HG03571 (cell line): Measurements from ENCODE around the gene PREX1.
"Not testable (repeated sequence)": the region's sequence is repeated elsewhere in the genome, so short reads cannot be mapped to it uniquely, and the experiment has no call there.

Experiments used
- ATAC-seq: cut with Tn5 transposase; IDR thresholded peaks from one replicate; pipeline ENCODE4 v1.9.1; 2021; ENCODE audit not compliant: unreplicated experiment

PREX1 gene

DNA sequence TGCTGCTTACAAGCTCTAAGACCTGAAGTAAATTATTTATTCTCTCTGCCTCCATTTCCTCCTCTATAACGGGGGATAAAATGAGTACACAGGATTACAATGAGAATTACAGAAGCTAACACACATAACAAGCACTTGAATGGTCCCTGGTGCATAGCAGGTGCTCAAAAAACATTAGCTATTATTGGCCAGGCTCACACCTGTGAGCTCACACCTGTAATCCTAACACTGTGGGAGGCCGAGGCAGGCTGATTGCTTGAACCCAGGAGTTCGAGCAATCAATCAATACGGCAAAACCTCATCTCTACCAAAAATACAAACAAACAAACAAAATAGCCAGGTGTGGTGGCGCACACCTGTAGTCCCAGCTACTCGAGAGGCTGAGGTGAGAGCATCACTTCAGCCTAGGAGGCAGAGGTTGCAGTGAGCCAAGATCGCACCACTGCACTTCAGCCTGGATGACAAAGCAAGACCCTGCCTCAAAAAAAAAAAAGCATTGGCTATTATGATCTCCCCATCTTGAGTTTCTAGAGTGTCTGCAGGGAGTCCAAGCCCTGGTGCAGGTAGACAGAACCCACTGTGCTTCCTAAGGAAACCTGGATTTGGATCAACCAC lies 68.1 kb downstream of the PREX1 start:
- no peak for ATAC-seq

DNA sequence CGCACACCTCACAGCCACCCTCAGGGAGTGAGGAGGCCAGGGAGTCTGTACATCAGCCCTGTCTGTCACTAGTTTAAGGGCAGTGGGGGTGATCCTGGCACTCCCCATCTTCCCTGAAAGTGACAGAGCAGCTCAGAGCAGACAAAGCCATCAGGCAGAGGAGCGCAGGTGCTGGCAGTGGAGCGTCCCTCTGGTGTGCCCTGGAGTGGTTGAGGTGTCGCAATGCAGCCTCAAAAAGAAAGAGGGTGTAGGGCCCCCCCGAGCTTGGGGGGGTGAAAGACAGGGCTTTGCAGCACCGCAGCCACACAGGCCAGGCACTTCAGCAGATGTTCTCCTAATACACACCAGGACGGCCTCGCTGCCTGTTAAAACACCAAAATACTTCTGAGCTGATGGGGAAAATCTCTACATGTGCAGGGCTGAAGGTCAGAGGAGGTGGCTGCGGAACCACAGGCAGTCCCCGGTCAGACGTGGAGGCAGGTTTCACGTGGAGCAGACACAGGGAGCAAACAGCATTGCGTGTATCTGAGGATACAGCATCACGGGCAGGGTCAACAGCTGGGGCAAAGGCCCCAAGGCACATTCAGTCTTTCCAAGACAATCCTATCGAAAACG lies 69.5 kb downstream of the PREX1 start:
- no peak for ATAC-seq

DNA sequence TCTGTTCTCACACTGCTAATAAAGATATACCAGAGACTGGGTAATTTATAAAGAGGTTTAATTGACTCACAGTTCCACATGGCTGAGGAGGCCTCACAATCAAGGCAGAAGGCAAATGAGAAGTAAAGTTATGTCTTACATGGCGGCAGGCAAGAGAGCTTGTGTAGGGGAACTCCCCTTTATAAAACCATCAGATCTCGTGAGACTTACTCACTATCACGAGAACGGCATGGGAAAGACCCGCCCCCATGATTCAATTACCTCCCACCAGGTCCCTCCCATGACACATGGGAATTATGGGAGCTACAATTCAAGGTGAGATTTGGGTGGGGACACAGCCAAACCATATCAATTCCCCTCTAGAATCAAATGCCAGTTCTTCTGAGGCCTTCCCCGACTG lies 71.0 kb downstream of the PREX1 start:
- ATAC-seq: not testable (repeated sequence)

DNA sequence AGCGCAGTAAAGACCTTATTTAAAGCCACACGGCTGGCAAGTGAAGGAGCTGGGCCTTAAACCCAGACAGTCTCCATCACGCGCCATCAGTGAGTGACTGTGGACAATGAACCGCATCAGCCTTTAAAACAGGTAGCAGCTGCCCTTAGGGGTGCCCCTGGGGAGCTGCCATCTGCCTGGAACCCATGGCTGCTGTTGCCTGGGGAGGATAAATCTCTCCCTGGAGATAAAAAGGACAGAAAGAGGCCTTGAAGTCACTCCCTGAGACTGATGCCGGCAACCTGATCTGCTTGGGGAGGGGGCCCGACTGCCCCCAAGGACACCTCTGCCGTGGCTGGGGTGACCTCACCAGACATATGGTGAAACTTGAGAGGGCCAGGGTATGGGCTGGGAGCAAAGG lies 73.5 kb downstream of the PREX1 start:
- ATAC-seq: no peak

DNA sequence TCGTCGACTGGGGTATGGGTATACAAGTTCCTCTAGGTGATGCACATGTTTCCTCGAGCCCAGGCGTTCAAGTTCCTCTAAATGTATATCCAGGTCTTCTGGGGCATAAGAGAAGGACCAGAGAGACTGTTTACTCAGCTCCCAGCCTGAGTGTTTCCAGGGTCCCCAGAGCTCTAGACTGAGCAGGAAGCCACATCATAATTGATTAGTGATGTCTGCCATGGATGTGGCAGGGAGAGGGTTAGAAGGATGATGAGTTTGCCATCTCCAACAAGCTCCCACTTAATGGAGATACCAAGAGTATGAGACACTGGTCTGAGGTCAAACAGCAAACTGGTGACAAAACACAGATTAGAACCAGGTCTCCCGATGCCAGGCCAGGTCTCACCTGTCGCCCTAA lies 74.8 kb downstream of the PREX1 start:
- no peak for ATAC-seq

DNA sequence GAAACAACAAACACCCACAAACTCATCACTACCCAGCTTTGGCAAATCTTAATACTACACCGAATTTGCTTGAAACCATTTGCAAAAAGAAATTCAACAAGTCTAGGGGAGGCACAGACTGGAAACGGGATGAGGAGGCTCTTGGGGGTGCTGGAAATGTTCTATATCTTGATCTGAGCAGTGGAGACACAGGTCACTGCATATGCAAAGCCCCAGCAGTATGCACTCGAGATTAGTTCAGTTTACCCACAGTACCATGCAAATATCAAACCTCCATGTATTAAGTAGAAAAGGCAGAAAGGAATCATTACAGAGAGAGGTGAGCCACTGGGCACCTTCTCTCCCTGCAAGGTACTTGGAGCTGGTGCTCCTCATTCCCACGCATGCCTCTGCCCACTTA lies 75.9 kb downstream of the PREX1 start:
- no peak for ATAC-seq

DNA sequence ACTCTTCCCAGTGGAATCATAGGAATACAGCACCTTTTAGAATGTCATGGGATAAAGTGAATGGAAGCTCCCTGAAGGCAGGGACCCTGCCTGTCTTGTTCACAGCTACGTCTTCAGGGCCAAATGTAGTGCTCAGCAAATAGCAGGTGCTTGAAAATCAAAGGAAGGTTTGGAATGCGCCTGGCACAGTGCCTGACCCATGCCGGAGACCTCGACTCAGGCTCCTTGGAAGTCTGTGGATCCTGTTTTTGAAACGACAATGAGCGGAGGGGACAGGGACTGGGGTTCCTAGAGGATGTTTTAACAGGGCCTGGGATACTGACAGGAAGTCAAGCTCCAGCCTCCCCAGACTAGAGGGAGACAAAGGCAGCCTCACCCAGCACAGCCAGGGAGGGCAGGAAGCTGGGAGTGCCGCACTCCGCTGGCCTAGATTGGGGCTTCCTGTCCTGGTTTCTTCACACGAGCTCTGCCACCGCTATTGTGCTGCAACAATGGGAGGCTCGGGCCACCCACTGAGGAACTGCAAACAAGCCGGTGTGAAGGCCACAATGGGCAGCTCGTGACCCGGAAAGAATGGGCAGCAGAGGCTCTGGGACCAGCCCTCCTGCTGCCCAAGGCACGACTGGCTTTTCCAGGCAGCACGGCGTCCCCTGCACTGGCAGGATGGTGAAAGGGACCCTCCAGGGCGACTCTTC lies 76.7 kb downstream of the PREX1 start:
- ATAC-seq: no peak

DNA sequence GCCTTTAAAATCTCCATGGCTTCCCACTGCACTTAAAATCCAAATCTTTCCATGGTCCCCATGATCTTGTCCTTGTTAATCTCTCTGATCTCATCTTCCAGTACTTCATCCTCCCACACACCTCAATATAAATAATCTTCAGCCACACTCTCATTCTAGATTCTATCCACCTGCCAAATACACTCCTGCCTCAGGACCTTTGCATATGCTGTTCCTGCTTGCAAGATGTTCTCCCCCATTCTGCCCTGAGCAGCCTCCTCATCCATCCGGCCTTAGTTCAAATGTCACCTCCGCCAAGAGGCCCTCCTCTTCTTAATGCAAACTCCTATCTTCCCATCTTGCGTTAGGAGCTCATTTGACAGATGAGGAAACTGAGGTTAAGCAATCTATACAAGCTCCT lies 77.4 kb downstream of the PREX1 start:
- ATAC-seq: no peak

DNA sequence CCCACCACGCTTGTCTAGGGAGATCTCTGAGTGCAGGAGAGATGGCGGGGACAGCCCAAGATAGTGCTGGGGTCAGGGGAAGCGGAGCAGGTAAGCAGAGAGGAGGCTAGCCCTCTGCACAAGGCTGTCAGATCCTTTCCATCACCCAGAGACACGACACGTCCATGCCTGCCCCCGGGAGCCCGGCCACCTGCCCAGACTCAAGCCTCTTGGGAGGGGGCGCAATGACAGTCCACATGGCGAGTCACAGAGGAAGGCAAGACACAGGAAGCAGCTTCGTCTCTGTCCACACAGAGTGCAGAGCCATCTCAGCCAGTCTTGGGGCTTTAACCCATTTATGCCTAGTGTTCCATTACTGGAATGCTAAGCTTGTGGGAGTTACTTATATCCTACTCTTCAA lies 78.4 kb downstream of the PREX1 start:
- ATAC-seq: no peak

DNA sequence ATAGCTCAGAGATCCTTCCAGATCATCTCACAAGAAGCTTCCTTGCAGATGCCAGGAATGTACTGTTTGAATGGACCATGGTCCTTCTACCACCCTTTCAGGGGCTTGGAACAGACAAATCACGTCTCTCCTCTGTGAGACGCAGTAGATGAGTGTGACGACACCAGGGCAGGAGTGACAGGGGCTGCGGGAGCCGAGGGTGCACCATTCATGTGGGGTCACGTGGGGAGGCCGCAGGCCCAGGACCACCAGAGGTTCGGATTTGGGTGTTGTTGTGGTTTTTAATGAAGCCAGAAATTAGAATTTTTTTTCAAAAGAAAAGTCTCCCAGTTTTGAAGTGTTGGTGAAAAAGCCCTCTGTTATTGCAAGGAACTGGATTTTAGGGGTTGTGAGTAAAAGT lies 79.2 kb downstream of the PREX1 start:
- no peak for ATAC-seq

DNA sequence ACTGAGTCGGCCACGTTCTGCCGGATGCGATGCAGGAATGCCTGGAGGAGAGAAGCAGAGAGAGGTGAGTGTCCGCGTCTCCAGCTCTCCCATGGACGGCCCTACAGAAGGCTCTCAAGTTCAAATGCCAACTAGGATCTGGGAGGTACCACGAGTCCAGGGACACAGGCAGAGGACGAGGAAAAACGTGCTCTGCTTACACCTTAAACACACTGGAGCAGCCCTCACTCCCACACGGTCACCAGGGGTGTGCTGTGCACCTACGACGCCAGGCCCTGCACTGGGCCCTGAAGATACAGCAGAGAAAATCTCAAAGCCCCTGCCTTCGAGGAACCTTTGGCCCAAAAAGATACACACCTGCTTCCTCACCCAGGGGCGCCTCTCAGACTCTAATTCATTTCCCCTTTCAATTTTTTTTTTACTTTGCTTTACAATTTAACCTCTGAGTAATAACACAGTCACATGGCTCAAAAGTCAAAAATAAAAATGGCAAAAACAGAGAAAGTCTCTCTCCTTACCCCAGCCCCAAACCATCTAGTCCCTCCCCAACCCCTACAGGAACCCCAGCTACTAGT lies 79.9 kb downstream of the PREX1 start:
- ATAC-seq: no peak

DNA sequence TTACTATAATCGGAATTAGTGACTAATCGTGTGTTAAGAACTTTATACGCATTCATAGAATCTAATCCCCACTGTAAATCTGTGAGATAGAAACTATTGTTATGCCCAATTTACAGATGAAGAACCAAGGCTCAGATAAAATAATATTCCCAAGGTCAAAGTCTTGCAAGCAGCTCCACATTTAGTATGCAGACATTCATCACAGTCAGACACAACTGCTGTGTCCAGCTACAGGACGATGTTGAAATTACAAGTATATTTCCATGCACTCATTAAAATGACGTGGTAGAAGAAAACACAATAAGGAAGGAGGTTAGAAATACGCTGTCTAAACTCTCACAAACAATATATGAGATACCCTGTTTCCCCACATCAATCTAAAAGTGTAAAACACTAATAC lies 82.5 kb downstream of the PREX1 start:
- no peak for ATAC-seq

DNA sequence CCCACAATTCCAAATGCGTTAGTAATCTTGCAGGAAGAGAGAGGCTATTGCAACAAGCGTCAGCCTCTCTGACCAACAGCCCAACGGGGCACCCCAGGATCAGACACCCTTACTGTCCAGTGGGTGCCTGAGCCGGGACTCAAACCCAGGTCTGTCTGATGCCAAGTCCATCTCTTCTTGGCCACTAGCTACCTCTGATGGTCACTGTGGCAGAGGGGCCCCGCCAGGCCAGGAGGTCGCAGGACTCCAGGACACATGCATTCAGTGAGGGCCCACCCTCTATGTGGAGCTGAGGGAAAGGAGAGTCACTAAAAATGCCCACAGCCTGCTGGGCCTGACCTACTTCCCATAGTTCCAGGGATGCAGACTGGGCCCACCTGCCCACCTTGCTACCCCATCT lies 83.3 kb downstream of the PREX1 start:
- no peak for ATAC-seq

DNA sequence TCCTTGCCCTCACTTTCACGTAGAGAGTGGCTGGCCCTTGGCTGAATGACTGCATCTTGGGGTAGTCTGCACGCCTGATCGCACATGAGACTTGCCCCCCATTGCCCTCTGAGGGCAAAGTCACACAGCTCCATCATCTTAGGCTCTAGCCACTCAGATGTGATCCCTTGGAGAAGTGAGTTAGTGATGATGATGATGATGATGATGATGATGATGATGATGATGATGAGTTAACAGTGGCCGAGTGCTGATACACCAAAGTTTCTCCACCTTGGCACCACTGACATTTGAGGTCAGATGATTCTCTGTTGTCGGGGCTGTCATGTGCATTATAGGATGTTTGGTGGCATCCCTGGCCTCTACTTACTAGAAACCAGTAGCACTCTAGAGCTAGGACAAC lies 84.0 kb downstream of the PREX1 start:
- no peak for ATAC-seq

DNA sequence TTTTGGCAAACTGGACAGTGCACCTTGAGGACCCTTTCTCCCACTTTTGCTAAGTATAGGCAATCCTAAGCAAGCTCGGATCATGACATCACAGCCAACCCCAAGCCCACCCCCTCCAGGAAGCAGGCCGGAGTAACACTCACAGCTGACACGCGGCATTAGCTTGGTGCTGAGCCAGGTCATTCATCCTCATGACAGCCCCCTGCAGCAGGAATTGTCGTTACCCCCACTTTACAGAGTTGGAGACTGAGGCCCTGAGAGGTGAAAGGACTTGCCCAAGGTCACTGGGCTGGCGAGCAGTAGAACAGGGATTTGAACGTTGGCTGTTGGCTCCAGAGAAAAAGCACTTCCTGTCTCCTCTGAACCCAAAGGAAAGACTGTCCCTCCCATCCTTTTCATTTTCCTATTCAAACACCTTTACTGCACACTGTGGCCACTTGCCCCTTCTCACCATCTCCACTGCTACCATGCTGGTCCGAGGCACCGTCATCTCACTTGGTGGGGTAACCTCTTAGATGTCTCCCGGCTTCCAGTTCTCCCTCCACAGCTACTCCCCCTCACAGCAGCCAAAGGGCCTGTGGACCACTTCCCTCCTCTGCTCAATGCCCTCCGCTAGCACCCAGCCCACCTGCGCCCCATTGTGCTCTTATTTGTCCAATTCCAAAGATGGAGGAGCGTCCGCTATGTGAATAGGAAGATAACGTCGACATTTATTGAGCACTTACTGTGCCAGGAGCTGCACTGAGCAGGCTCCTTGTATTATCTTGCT lies 84.7 kb downstream of the PREX1 start:
- ATAC-seq: no peak

DNA sequence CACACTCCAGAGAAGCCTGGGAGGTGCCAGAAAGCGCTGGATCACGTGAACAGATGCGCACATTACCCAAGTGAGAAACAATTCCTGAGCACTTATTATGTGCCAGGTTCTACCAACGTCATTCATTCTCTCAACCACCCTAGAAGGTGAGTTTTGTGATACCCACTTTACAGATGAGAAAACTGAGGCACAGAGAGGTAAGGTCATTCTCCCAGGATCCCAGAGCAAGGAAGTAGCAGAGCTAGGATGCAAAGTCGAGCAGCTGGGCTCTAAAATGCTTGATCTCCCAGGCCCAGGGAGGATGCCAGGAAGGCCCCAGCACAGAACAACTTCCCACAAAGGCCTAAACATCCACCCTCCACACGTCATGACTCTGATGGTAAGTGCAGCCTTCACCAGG lies 85.6 kb downstream of the PREX1 start:
- ATAC-seq: no peak

DNA sequence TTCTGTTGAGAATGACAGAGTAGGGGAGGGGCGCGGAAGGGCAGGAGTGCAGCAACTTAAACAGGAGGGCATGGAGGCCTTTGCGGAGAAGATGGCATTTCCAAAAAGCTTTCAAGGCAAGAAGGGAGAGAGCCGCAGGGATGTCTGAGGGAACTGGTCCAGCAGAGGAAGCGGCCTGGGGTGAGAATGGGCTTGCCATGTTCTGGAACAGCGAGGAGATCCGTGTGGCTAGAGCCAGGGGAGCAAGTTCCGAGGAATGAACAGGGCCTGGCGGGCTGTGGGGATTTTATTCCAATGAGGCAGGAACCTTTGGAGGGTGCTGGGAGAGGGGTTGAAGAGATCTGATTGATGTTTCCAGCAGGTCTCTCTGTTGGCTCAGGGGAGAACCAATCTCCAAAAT lies 86.1 kb downstream of the PREX1 start:
- ATAC-seq: no peak

DNA sequence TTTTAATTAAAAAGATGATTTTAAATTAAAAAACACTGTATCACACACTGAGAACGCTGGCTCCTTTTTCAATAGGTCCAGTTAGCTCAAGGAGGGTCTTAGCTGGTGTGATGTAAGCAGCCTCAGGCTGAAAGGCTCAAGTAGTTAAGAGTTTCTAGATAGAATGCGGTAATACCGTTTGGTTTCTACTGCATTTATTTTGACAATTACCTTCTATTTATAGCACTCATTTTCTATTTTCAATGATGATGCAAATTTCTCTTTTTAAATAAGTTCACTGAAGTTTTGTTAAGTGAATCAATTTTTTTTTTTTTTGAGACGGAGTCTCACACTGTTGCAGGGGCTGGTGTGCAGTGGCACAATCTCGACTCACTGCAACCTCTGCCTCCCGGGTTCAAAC lies 87.1 kb downstream of the PREX1 start:
- ATAC-seq: no peak

DNA sequence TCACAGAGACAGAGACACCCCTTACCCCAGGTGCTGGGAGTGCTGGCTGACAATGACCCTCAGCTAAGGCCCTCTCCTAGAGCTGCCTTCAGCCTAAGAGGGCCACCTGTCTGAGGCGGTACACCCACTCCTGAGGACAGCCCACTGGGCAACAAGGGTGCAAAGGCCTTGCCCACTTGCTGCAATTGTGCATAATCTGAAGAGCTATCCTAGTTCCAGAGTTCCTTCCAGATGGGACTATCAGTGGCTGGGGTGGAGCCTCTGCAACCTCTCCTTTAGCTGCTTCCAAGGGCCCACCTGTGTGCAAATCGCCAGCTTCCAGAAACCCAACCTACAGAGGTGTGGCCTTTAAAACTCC lies 87.5 kb downstream of the PREX1 start:
- no peak for ATAC-seq

DNA sequence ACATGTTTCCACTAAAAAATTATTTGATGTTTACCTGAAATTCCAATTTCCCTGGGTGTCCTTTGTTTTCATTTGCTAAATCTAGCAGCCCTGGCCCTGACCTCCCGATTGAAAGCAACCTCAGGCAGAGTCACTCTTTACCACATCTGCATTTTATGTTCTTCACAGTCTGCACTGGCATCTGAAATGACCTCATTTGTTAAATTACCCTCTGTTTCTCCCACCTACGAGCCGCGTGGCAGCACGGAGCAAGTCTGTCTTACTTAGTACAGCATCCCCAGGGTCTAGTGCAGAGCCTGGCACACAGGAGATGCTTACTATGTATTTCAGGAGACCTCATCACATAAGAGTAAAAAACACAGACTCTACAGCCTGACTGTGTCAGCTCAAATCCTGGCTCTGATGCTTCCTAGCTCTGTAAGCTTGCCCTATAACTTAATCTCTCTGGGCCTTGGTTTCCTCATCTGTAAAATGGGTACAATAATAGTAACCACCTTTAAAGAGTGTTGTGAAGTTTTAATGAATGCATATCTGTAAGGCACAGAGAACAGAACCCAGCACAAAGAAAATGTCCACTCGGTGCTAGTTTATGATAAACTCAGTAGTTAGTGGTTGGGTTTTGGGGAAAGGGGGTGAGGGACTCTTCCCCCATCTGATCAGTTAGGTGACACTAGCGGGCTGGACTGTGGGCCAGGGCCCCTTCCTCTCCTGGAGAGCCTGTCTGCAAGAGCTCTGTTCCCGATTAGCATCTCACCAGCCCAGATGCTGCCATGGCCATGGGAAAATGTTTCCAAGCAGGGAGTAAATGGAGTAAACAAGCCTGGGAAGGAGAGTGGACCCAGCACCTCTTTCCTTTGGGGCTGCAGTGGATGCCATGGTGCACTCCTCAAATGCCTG lies 88.2 kb downstream of the PREX1 start:
- ATAC-seq: no peak
